K562 (cell line): ENCODE measurements around the gene DPH2. TPM values are rescaled to one million over a fixed set of nuclear protein-coding genes. Genes with fewer than 3 reads are reported as not detected.

ENCODE experiments used
- ATAC-seq: fragments of 200-7000 bp; cut with Tn5 transposase; 3 replicates; pipeline ENCODE4 v1.9.1; 2020; ENCODE audit warnings: moderate library complexity
- BruUV-seq: library from RNA; stranded (reverse); fragments of 400-500 nt; replicated peaks from 2 replicates; lab custom pipeline; 2021; lab: Mats Ljungman, UMichigan
- CTCF ChIA-PET: fragments of 300-600 bp; formaldehyde crosslinking; extraction: SDS; loops from one replicate; lab custom pipeline; 2021; ENCODE audit warnings: low intra/inter-chr PET ratio; lab: Yijun Ruan, JAX
- POLR2A ChIA-PET: fragments of 300-600, 350-650 bp; sonication (Branson Sonifier 250); formaldehyde crosslinking; extraction: SDS; loops from one replicate; lab custom pipeline; 2021; ENCODE audit warnings: antibody characterized with exemption, inconsistent platforms; lab: Yijun Ruan, JAX
- DNase-seq, 4 experiments: peaks; one replicate each; pipeline versions ENCODE4 v3.0.0 to v3.0.0-alpha.2; 2011 to 2018; ENCODE audit warnings: low spot score in 3 of 4, mixed read lengths in 3 of 4; ENCODE audit errors: extremely low read depth in 1 of 4
- FAIRE-seq: peaks from 2 replicates; lab custom pipeline; 2011; peaks lifted over from hg19 to GRCh38; lab: Jason Lieb, UNC
- H2AFZ ChIP-seq: 2 replicates; pipeline ENCODE4 v1.6.0; 2011; ENCODE audit warnings: low read depth, low read length, control low read depth, inconsistent platforms
- H3K27ac ChIP-seq: fragments of 200-600 bp; 3 replicates; pipeline ENCODE4 v1.8.0; 2011; ENCODE audit warnings: low read depth, mild to moderate bottlenecking, control low read depth, inconsistent platforms, low read length, moderate library complexity, mixed read lengths; ENCODE audit errors: extremely low read depth
- H3K27me3 ChIP-seq, 2 experiments: fragments of 300-600 bp in 1 of 2; 2 replicates in 1 of 2; 3 replicates in 1 of 2; pipeline versions ENCODE4 v1.6.0 to v1.8.0; 2011; ENCODE audit warnings: inconsistent platforms in 2 of 2, low read length in 2 of 2, mild to moderate bottlenecking in 1 of 2, mixed read lengths in 1 of 2, moderate library complexity in 1 of 2; ENCODE audit not compliant: control insufficient read depth in 2 of 2, insufficient read depth in 2 of 2
- H3K36me3 ChIP-seq: fragments of 300-600 bp; 3 replicates; pipeline ENCODE4 v1.8.0; 2011; ENCODE audit warnings: mild to moderate bottlenecking, low read length, inconsistent platforms; ENCODE audit not compliant: control insufficient read depth, insufficient read depth
- H3K4me1 ChIP-seq, 2 experiments: fragments of 200-600 bp in 1 of 2; replicated peaks in 1 of 2; 2 replicates in 1 of 2; 3 replicates in 1 of 2; pipeline versions ENCODE4 v1.5.1 to v1.8.0; 2011; ENCODE audit warnings: inconsistent platforms in 2 of 2, low read length in 2 of 2, mild to moderate bottlenecking in 1 of 2, mixed read lengths in 1 of 2, moderate library complexity in 1 of 2; ENCODE audit not compliant: control insufficient read depth in 2 of 2, insufficient read depth in 2 of 2
- H3K4me2 ChIP-seq: 2 replicates; pipeline ENCODE4 v1.6.1; 2011; ENCODE audit warnings: low read length, control low read depth, inconsistent platforms, mixed read lengths; ENCODE audit not compliant: insufficient read depth
- H3K4me3 ChIP-seq: fragments of 200-600 bp; sonication (generic), shearing (Covaris generic); 2 replicates; pipeline ENCODE4 v1.5.1; 2016; ENCODE audit warnings: control low read depth, inconsistent platforms
- H3K79me2 ChIP-seq: fragments of 200-600 bp; 3 replicates; pipeline ENCODE4 v1.8.0; 2011; ENCODE audit warnings: low read length, inconsistent platforms; ENCODE audit not compliant: control insufficient read depth, insufficient read depth
- H3K9ac ChIP-seq, 2 experiments: 2 replicates each; pipeline versions ENCODE4 v1.6.0 to v1.6.1; 2011; ENCODE audit warnings: low read depth in 2 of 2, low read length in 2 of 2, control low read depth in 1 of 2, inconsistent platforms in 1 of 2, mild to moderate bottlenecking in 1 of 2, mixed read lengths in 1 of 2; ENCODE audit not compliant: insufficient read depth in 1 of 2
- H3K9me1 ChIP-seq: one replicate; pipeline ENCODE4 v1.6.0; 2011; ENCODE audit warnings: inconsistent platforms, mild to moderate bottlenecking, low read length, moderate library complexity; ENCODE audit not compliant: control insufficient read depth, insufficient read depth
- H3K9me3 ChIP-seq: replicated peaks from 2 replicates; pipeline ENCODE4 v1.5.1; 2011; ENCODE audit warnings: low read depth, low read length, inconsistent platforms; ENCODE audit not compliant: control insufficient read depth, insufficient read depth
- H4K20me1 ChIP-seq: replicated peaks from 2 replicates; pipeline ENCODE4 v1.6.1; 2011; ENCODE audit warnings: low read length, inconsistent platforms, mixed read lengths; ENCODE audit not compliant: control insufficient read depth, insufficient read depth
- EGR1 ChIP-seq: fragments of 450-650 bp; conservative IDR thresholded peaks from 2 replicates; pipeline ENCODE4 v1.6.1; 2017; ENCODE audit warnings: mild to moderate bottlenecking
- ERF ChIP-seq: fragments of 450-650 bp; formaldehyde crosslinking; IDR thresholded peaks from 2 replicates; pipeline ENCODE4 v1.4.0; 2020; ENCODE audit warnings: mild to moderate bottlenecking, mixed read lengths
- HNRNPH1 ChIP-seq: fragments of 200-400 bp; formaldehyde crosslinking; optimal IDR thresholded peaks from 2 replicates; pipeline ENCODE3; 2017; ENCODE audit warnings: low read depth, mild to moderate bottlenecking, low read length, moderate library complexity
- KLF13 ChIP-seq: fragments of 450-650 bp; IDR thresholded peaks from 2 replicates; pipeline ENCODE4 v1.6.1; 2016; ENCODE audit warnings: missing genetic modification characterization, low read depth, mild to moderate bottlenecking, missing compliant biosample characterization, moderate library complexity, borderline replicate concordance
- MAFK ChIP-seq: IDR thresholded peaks from 2 replicates; pipeline ENCODE4 v1.6.1; 2011; ENCODE audit warnings: low read length, improper control_type of control experiment
- MIER1 ChIP-seq: fragments of 450-650 bp; IDR thresholded peaks from 2 replicates; pipeline ENCODE4 v1.6.1; 2016; ENCODE audit warnings: antibody characterized with exemption, mild to moderate bottlenecking, low read depth
- MTA3 ChIP-seq: fragments of 450-650 bp; formaldehyde crosslinking; IDR thresholded peaks from 2 replicates; pipeline ENCODE4 v1.6.1; 2017; ENCODE audit warnings: mild to moderate bottlenecking, borderline replicate concordance
- NFIC ChIP-seq: fragments of 450-650 bp; IDR thresholded peaks from 2 replicates; pipeline ENCODE4 v1.6.1; 2017; ENCODE audit warnings: mild to moderate bottlenecking, inconsistent platforms
- SMARCE1 ChIP-seq: fragments of 450-650 bp; IDR thresholded peaks from 2 replicates; pipeline ENCODE4 v1.7.1; 2016; ENCODE audit warnings: mild to moderate bottlenecking
- TAF7 ChIP-seq: fragments of 450-650 bp; IDR thresholded peaks from 2 replicates; pipeline ENCODE4 v1.6.1; 2016; ENCODE audit warnings: missing genetic modification characterization, missing compliant biosample characterization
- TSC22D4 ChIP-seq: fragments of 450-650 bp; IDR thresholded peaks from 2 replicates; pipeline ENCODE4 v1.6.1; 2016; ENCODE audit warnings: missing genetic modification characterization, missing biosample characterization, control low read depth
- U2AF2 ChIP-seq: fragments of 200-400 bp; formaldehyde crosslinking; optimal IDR thresholded peaks from 2 replicates; pipeline ENCODE3; 2017; ENCODE audit warnings: low read depth, mild to moderate bottlenecking, low read length
- ZFP36 ChIP-seq: fragments of 150-350 bp; IDR thresholded peaks from 2 replicates; pipeline ENCODE4 v1.6.1; 2018; ENCODE audit warnings: low read length, low read depth; ENCODE audit not compliant: partially characterized antibody
- ZNF76 ChIP-seq: fragments of 250-450 bp; sonication (Bioruptor Pico); IDR thresholded peaks from 2 replicates; pipeline ENCODE4 v1.4.0; 2020; ENCODE audit warnings: mild to moderate bottlenecking, moderate library complexity, borderline replicate concordance
- WGBS: fragments of 100-300 bp; shearing (Covaris generic); methylation state at CpG from one replicate; pipeline ENCODE4 v1.1.6; 2016; ENCODE audit warnings: low coverage, mixed read lengths; ENCODE audit not compliant: insufficient coverage; ENCODE audit errors: missing lambda C conversion rate; 5-methylcytosine and 5-hydroxymethylcytosine counted together
- in situ Hi-C: fragments of 300-500 bp; cut with MboI; formaldehyde crosslinking; loops from 4 replicates; pipeline ENCODE4 v1.15.0; 2018; ENCODE audit warnings: inconsistent platforms, mixed read lengths
- intact Hi-C: fragments of 100-400 bp; cut with micrococcal nuclease; formaldehyde crosslinking; loops from 2 replicates; pipeline ENCODE4 v1.14.2; 2022
- polyA plus RNA-seq, 8 experiments: library from polyadenylated mRNA; depleted of rRNA in 4 of 8; stranded (reverse) in 5 of 8; unstranded in 3 of 8; fragments of >200 nt; fragmentation: Nextera tagmentation in 2 of 8; fragmentation: Illumina TruSeq in 1 of 8; extraction: Ambion mirVana in 2 of 8; extraction: Trizol in 1 of 8; gene quantifications; 2 replicates each; pipeline versions ENCODE4 v1.2.1 to v1.2.3, GENCODE V29; 2011 to 2014; ENCODE audit warnings: inconsistent platforms in 1 of 8, missing spikeins in 1 of 8
- total RNA-seq, 7 experiments: library from RNA; depleted of rRNA in 6 of 7; stranded (reverse); fragments of >200 nt in 6 of 7; fragmentation: Illumina TruSeq in 2 of 7; extraction: Trizol in 2 of 7; gene quantifications; 2 replicates each; pipeline versions ENCODE4 v1.2.1 to v1.2.3, GENCODE V29; 2011 to 2021; ENCODE audit warnings: low replicate concordance in 1 of 7
- TF ChIP-seq, protein P1 (sequence below): IDR thresholded peaks from 2 replicates; pipeline ENCODE4 v1.6.1; 2014; ENCODE audit warnings: antibody characterized with exemption

Gene DPH2
- total and polyA plus RNA-seq, 9 of the 15 experiments (the other 6 are each of a cell fraction or from before 2014, with no cell fraction given) = 17.9 to 94.1 (median 68.1) TPM

DNA sequence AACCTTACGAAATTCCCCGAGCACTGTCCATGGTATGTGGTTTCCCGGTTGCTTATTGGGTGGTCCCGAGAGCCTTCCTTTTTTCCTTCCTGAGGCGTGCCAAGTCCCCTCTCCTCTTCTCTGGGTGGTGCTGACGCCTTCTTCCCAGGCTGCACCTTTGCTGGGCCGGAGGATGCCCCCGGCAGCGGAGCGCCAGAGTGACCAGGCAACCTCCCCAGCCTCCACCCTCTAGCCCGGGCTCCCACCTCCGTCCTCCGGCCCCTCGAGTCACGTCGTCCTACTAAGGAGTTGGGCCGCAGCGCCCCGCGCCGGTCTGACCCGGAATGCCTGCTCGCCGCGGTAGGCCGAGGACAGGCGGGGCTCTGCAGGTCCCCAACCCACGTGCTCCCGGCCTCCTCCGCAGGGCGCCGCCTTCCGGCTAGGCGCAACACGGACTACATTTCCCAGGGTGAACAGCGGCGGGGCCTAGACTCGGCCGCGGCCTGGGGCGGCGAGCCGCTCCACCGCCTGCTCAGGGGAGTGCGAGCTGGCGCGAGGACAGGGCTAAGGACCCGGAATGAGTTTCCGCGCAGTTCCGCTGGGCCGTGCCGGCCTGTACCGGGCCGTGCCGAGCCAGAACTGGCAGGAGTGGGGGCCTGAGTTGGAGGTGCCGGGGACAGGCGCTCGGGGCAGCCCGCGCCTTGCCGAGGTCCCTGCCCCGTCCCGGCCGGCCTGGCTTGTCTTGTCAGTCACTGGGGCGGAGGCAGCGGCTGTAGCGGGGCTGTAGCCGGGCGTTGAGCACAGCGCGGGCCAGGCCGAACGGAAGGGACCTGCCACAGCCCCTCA lies 23.4 kb upstream of the DPH2 start, which contains the start of gene IPO13 (continued):
- no peak for TF ChIP-seq TSC22D4 (tag)
- TF ChIP-seq ZNF76 (CRISPR knock-in tag) = 0 out of 2 replicates have a peak, but pooled peaks have one; percentile 55
- TF ChIP-seq ZFP36 = peak; percentile 16
- TF ChIP-seq KLF13 = peak; percentile 50; the same call in 1 of the 2 replicates
- TF ChIP-seq MAFK = no peak
- TF ChIP-seq U2AF2 = no peak

DNA sequence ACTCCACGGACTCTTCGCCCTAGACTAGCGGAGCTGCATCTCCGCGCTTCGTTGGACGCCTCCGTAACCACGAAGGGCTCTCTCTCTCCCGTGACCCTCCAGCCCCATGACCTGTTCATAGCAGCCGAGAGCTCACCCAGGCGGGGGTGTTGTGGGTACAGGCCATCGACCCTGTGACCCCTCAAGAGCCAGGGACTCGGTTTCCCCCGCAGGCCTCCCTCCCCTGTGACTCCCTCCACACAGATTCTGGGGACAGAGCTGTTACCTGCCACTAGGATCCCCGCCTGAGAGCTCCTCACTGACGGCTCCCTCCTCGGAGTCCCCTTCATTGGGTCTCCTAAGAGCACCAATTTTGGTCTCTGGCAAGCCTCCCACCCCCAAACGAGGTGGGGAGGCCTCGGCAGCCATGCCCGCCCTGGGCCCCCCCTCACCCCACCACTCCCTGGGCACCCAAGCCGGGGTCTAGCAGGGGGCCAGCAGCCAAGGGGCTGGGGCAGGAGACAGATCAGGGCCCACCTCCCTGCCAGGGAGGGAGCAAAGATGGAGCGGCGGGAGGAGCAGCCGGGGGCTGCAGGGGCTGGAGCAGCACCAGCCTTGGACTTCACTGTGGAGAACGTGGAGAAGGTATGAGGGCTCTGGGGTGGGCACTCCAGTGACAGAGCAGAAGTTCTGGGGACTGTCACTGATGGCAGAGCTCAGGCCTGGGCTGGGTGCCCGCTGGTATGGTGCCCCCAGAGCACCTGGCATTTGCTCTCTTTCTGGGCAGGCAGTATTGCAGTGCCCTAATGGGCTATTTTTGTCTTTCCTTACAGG lies 22.5 kb upstream of the DPH2 start:
- Histone ChIP-seq H2AFZ (peak overlapping the region; percentile 100), H3K36me3 (peaks cover 21% of the 10 kb centered on the region), H4K20me1 (no peaks in the 10 kb centered on the region), H3K27me3 (no peaks in the 10 kb centered on the region), H3K9me1 (no peaks in the 10 kb centered on the region), H3K9ac (peak overlapping the region; percentile 98), H3K79me2 (peaks cover 45% of the 10 kb centered on the region), H3K4me3 (peak overlapping the region; percentile 60), H3K4me2 (peak overlapping the region; percentile 98), H3K27ac (peak overlapping the region; percentile 99), H3K4me1 (peaks cover 17 to 41% of the 10 kb centered on the region in 2 experiments), H3K9me3 (no peaks in the 10 kb centered on the region)
- POLR2A ChIA-PET = interaction anchor here (0.6 to 2.9 kb wide), 9 partner anchors 11 to 295 kb away, joined by 3 to 11 read pairs (median 3); partner anchors contain the start of gene DPH2
- in situ Hi-C loops = no loop called here
- CTCF ChIA-PET = interaction anchor here (1.0 to 1.7 kb wide), 3 partner anchors 13 to 417 kb away, joined by 3 to 7 read pairs (median 4); partner anchors contain the start of genes ARTN and PTPRF
- intact Hi-C loops = loop anchor here (5.0 kb wide), 1 partner anchor 90 kb away; no protein-coding TSS in a partner anchor
- FAIRE-seq (peak; percentile 11), ATAC-seq (peak; percentile 14), DNase-seq (no peak)
- WGBS = under 1% methylated on average over 24 of the region's 27 CpGs
- TSS peak; percentile 69 for BruUV-seq
- no peak for TF ChIP-seq NFIC
- peak; percentile 1; the same call in 1 of the 2 replicates for TF ChIP-seq MTA3
- TF ChIP-seq, protein P1, sequence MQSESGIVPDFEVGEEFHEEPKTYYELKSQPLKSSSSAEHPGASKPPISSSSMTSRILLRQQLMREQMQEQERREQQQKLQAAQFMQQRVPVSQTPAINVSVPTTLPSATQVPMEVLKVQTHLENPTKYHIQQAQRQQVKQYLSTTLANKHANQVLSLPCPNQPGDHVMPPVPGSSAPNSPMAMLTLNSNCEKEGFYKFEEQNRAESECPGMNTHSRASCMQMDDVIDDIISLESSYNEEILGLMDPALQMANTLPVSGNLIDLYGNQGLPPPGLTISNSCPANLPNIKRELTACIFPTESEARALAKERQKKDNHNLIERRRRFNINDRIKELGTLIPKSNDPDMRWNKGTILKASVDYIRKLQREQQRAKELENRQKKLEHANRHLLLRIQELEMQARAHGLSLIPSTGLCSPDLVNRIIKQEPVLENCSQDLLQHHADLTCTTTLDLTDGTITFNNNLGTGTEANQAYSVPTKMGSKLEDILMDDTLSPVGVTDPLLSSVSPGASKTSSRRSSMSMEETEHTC = peak; percentile 30; the same call in 1 of the 2 replicates
- TF ChIP-seq ERF (CRISPR knock-in tag) = peak; percentile 17; the same call in 1 of the 2 replicates
- TF ChIP-seq TAF7 (tag) = peak; percentile 73; the same call in 1 of the 2 replicates
- peak; percentile 30 for TF ChIP-seq EGR1
- TF ChIP-seq HNRNPH1 = no peak
- TF ChIP-seq SMARCE1 = peak; percentile 22; the same call in 1 of the 2 replicates
- 0 out of 2 replicates have a peak, but pooled peaks have one; percentile 20 for TF ChIP-seq MIER1
